Prostate gland (tissue), 2 donors: Measurements from ENCODE around the gene CTBP2.

Source experiments
- POLR2A ChIP-seq: fragments of 450-650 bp; IDR thresholded peaks from one replicate; pipeline ENCODE4 v1.6.1; 2016; ENCODE audit warnings: antibody characterized with exemption, mild to moderate bottlenecking
- POLR2AphosphoS5 ChIP-seq: sonication (generic); formaldehyde crosslinking; IDR thresholded peaks from one replicate; pipeline ENCODE4 v1.6.1; 2017; ENCODE audit warnings: antibody characterized with exemption
- TF ChIP-seq, protein P1 (sequence below), 4 experiments: fragments of 200-600 bp in 2 of 4; fragments of 450-650 bp in 2 of 4; sonication (generic) in 2 of 4; IDR thresholded peaks; 1 replicate in 3 of 4; 2 replicates in 1 of 4; pipeline ENCODE4 v1.5.1; 2016 to 2019; ENCODE audit warnings: antibody characterized with exemption in 4 of 4, mild to moderate bottlenecking in 2 of 4, moderate library complexity in 2 of 4

DNA sequence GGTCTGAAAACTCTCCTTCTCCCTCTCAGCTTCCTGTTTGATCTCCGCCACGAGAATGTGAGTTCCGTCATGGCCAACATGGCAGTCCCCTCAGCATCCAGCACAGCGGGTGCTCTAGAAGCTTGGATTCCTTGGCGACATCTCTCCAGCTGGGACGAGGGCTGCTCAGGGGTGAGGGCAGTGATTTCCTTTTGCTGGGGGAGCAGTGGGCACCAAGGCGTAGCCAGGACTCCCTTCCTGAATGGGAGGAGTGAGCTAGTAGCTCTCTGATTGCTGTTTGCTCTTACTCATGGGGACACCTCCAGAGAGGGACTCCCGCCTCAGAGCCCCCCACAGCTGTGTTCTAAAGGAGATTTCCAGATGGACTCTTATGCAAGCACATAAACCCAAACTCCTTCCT is 28.8 kb upstream of the CTBP2 start:
- TF ChIP-seq, protein P1, sequence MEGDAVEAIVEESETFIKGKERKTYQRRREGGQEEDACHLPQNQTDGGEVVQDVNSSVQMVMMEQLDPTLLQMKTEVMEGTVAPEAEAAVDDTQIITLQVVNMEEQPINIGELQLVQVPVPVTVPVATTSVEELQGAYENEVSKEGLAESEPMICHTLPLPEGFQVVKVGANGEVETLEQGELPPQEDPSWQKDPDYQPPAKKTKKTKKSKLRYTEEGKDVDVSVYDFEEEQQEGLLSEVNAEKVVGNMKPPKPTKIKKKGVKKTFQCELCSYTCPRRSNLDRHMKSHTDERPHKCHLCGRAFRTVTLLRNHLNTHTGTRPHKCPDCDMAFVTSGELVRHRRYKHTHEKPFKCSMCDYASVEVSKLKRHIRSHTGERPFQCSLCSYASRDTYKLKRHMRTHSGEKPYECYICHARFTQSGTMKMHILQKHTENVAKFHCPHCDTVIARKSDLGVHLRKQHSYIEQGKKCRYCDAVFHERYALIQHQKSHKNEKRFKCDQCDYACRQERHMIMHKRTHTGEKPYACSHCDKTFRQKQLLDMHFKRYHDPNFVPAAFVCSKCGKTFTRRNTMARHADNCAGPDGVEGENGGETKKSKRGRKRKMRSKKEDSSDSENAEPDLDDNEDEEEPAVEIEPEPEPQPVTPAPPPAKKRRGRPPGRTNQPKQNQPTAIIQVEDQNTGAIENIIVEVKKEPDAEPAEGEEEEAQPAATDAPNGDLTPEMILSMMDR (IDR thresholded peaks at IDR 0.05): no peak
- TF ChIP-seq POLR2A (no peak), POLR2AphosphoS5 (no peak)
